Measurements from ENCODE around the gene CERS5. TPM values are rescaled to one million over a fixed set of nuclear protein-coding genes. Genes with fewer than 3 reads are reported as not detected.

CERS5 gene
- total RNA-seq, 1 experiment from 2014 or later = 58.1 TPM

- Mint-ChIP-seq H3K4me3 (ENCODE audit: unreplicated experiment) (peak overlapping the region; percentile 79), H3K36me3 (ENCODE audit: insufficient read depth, unreplicated experiment) (no peaks in the 10 kb centered on the region), H3K27me3 (ENCODE audit: insufficient read depth, unreplicated experiment) (no peaks in the 10 kb centered on the region), H3K27ac (ENCODE audit: low read depth, unreplicated experiment) (peak overlapping the region; percentile 79), H3K9me3 (ENCODE audit: unreplicated experiment) (no peaks in the 10 kb centered on the region), H3K4me1 (ENCODE audit: insufficient read depth, unreplicated experiment) (peaks cover 12% of the 10 kb centered on the region)
- ChIA-PET POLR2A (interaction anchor here (0.5 to 3.0 kb wide), 19 partner anchors 8 to 1036 kb away, joined by 3 to 56 read pairs (median 4); partner anchors contain the start of genes COX14, LIMA1, SMARCD1 and TUBA1B), CTCF (interaction anchor here (0.6 to 2.2 kb wide), 11 partner anchors 9 to 1042 kb away, joined by 3 to 11 read pairs (median 4); partner anchors contain the start of genes COX14 and SMARCD1)
- no peak for TF ChIP-seq CTCF (IDR thresholded peaks at IDR 0.05; ENCODE audit: unreplicated experiment)
- DNase-seq (ENCODE audit: unreplicated experiment) = peak; percentile 22
- no TSS peak for BruUV-seq (replicated peaks)
- intact Hi-C loops (cut with micrococcal nuclease) = loop anchor here (2.0 kb wide), 1 partner anchor 54 kb away; the partner anchor contains the start of gene COX14
Measured at GRCh38 chr12:50166799-50167048, 445 bp downstream of the CERS5 start.

- Mint-ChIP-seq H3K4me1 (ENCODE audit: insufficient read depth, unreplicated experiment) (peaks cover 12% of the 10 kb centered on the region), H3K27me3 (ENCODE audit: insufficient read depth, unreplicated experiment) (no peaks in the 10 kb centered on the region), H3K36me3 (ENCODE audit: insufficient read depth, unreplicated experiment) (peaks cover 5% of the 10 kb centered on the region), H3K27ac (ENCODE audit: low read depth, unreplicated experiment) (no peak overlapping the region), H3K4me3 (ENCODE audit: unreplicated experiment) (no peak overlapping the region), H3K9me3 (ENCODE audit: unreplicated experiment) (no peaks in the 10 kb centered on the region)
- TF ChIP-seq CTCF (IDR thresholded peaks at IDR 0.05; ENCODE audit: unreplicated experiment) = no peak
- intact Hi-C loops (cut with micrococcal nuclease) = no loop called here
- BruUV-seq (replicated peaks) = no TSS peak
- ChIA-PET POLR2A (interaction anchor here (0.6 to 3.0 kb wide), 4 partner anchors 32 to 599 kb away, joined by 3 to 56 read pairs (median 4); partner anchors contain the start of gene COX14), CTCF (interaction anchor here (0.8 to 2.2 kb wide), 3 partner anchors 32 to 54 kb away, joined by 3 to 10 read pairs (median 6); no protein-coding TSS in a partner anchor)
- DNase-seq (ENCODE audit: unreplicated experiment) = no peak
Measured at GRCh38 chr12:50164963-50165362, 2.2 kb downstream of the CERS5 start.

GRCh38 chr12:50162230-50162629 is 4.9 kb downstream of the CERS5 start:
- no peak for TF ChIP-seq CTCF (IDR thresholded peaks at IDR 0.05; ENCODE audit: unreplicated experiment)
- Mint-ChIP-seq H3K36me3 (ENCODE audit: insufficient read depth, unreplicated experiment) (peaks cover 5% of the 10 kb centered on the region), H3K9me3 (ENCODE audit: unreplicated experiment) (no peaks in the 10 kb centered on the region), H3K4me3 (ENCODE audit: unreplicated experiment) (no peak overlapping the region), H3K4me1 (ENCODE audit: insufficient read depth, unreplicated experiment) (peaks cover 8% of the 10 kb centered on the region), H3K27me3 (ENCODE audit: insufficient read depth, unreplicated experiment) (no peaks in the 10 kb centered on the region), H3K27ac (ENCODE audit: low read depth, unreplicated experiment) (no peak overlapping the region)
- intact Hi-C loops (cut with micrococcal nuclease) = no loop called here
- no TSS peak for BruUV-seq (replicated peaks)
- POLR2A ChIA-PET = no interaction called here
- CTCF ChIA-PET = interaction anchor here (0.6 to 1.8 kb wide), 6 partner anchors 14 to 92 kb away, joined by 3 to 6 read pairs (median 4); no protein-coding TSS in a partner anchor
- DNase-seq (ENCODE audit: unreplicated experiment) = no peak

- Mint-ChIP-seq H3K4me1 (ENCODE audit: insufficient read depth, unreplicated experiment) (peaks cover 5% of the 10 kb centered on the region), H3K4me3 (ENCODE audit: unreplicated experiment) (no peak overlapping the region), H3K27ac (ENCODE audit: low read depth, unreplicated experiment) (no peak overlapping the region), H3K9me3 (ENCODE audit: unreplicated experiment) (no peaks in the 10 kb centered on the region), H3K36me3 (ENCODE audit: insufficient read depth, unreplicated experiment) (peaks cover 5% of the 10 kb centered on the region), H3K27me3 (ENCODE audit: insufficient read depth, unreplicated experiment) (no peaks in the 10 kb centered on the region)
- no peak for DNase-seq (ENCODE audit: unreplicated experiment)
- CTCF ChIA-PET = interaction anchor here (0.6 to 0.8 kb wide), 2 partner anchors 63 to 1225 kb away, joined by 3 to 4 read pairs; no protein-coding TSS in a partner anchor
- TF ChIP-seq CTCF (IDR thresholded peaks at IDR 0.05; ENCODE audit: unreplicated experiment) = no peak
- intact Hi-C loops (cut with micrococcal nuclease) = no loop called here
- BruUV-seq (replicated peaks) = no TSS peak
- POLR2A ChIA-PET = interaction anchor here (1.2 kb wide), 1 partner anchor 48 kb away, joined by 4 read pairs; the partner anchor contains the start of gene COX14
Measured at GRCh38 chr12:50160643-50161042, 6.5 kb downstream of the CERS5 start.
